IMR-90 (cell line): ENCODE data around the gene KIF18A. TPM values are rescaled to one million over a fixed set of nuclear protein-coding genes. Genes with fewer than 3 reads are reported as not detected.

Experiments used
- ATAC-seq: fragments of 200-7000 bp; cut with Tn5 transposase; 2 replicates; pipeline ENCODE4 v1.9.1; 2020; ENCODE audit warnings: low read depth, mild to moderate bottlenecking, moderate library complexity
- Bru-seq: library from RNA; stranded (reverse); fragments of 400-500 nt; gene quantifications from one replicate; lab custom pipeline; 2021; lab: Mats Ljungman, UMichigan
- BruChase-seq, 2 experiments: library from RNA; stranded (reverse); fragments of 400-500 nt; gene quantifications; one replicate each; lab custom pipeline; 2021; lab: Mats Ljungman, UMichigan
- BruUV-seq: library from RNA; stranded (reverse); fragments of 400-500 nt; replicated peaks from 2 replicates; lab custom pipeline; 2021; lab: Mats Ljungman, UMichigan
- CTCF ChIA-PET: fragments of 300-600 bp; formaldehyde crosslinking; extraction: SDS; loops from one replicate; lab custom pipeline; 2021; ENCODE audit warnings: antibody characterized with exemption; lab: Yijun Ruan, JAX
- POLR2A ChIA-PET: fragments of 300-600 bp; sonication (Branson Sonifier 250); formaldehyde crosslinking; loops from one replicate; lab custom pipeline; 2022; ENCODE audit warnings: antibody characterized with exemption; ENCODE audit not compliant: unreplicated experiment; lab: Charles Lee
- DNase-seq: peaks from one replicate; pipeline ENCODE4 v3.0.0; 2013
- H2AFZ ChIP-seq: replicated peaks from 2 replicates; pipeline ENCODE3; 2013; ENCODE audit warnings: low read length, mild to moderate bottlenecking; ENCODE audit not compliant: poor library complexity
- H2AK5ac ChIP-seq: 2 replicates; pipeline ENCODE4 v1.6.1; 2013; ENCODE audit warnings: low read depth, low read length, inconsistent platforms
- H2AK9ac ChIP-seq: replicated peaks from 2 replicates; pipeline ENCODE3; 2013; ENCODE audit warnings: mild to moderate bottlenecking, low read depth, low read length, moderate library complexity; ENCODE audit not compliant: poor library complexity
- H2BK120ac ChIP-seq: 2 replicates; pipeline ENCODE4 v1.6.1; 2013; ENCODE audit warnings: low read depth, low read length, inconsistent platforms
- H2BK15ac ChIP-seq: 3 replicates; pipeline ENCODE4 v1.6.1; 2013; ENCODE audit warnings: low read depth, low read length, inconsistent platforms
- H2BK20ac ChIP-seq: 2 replicates; pipeline ENCODE4 v1.6.1; 2013; ENCODE audit warnings: low read depth, mild to moderate bottlenecking, inconsistent platforms, low read length, moderate library complexity
- H2BK5ac ChIP-seq: 2 replicates; pipeline ENCODE4 v1.6.1; 2013; ENCODE audit warnings: mild to moderate bottlenecking, low read depth, low read length, inconsistent platforms; ENCODE audit not compliant: poor library complexity, severe bottlenecking
- H3K14ac ChIP-seq: replicated peaks from 2 replicates; pipeline ENCODE4 v1.6.1; 2013; ENCODE audit warnings: low read depth, low read length, inconsistent platforms
- H3K18ac ChIP-seq: 2 replicates; pipeline ENCODE4 v1.6.1; 2013; ENCODE audit warnings: low read depth, low read length, control low read depth
- H3K23ac ChIP-seq: 2 replicates; pipeline ENCODE4 v1.6.1; 2013; ENCODE audit warnings: low read depth, low read length, inconsistent platforms
- H3K27ac ChIP-seq: 2 replicates; pipeline ENCODE4 v1.5.1; 2013; ENCODE audit warnings: mild to moderate bottlenecking, control low read depth, low read length; ENCODE audit not compliant: insufficient read depth
- H3K27me3 ChIP-seq: 2 replicates; pipeline ENCODE4 v1.6.1; 2013; ENCODE audit warnings: low read length; ENCODE audit not compliant: control insufficient read depth, insufficient read depth
- H3K36me3 ChIP-seq: 2 replicates; pipeline ENCODE4 v1.6.1; 2013; ENCODE audit warnings: low read length, mixed read lengths; ENCODE audit not compliant: control insufficient read depth, insufficient read depth
- H3K4ac ChIP-seq: 2 replicates; pipeline ENCODE4 v1.6.1; 2013; ENCODE audit warnings: low read depth, low read length, inconsistent platforms
- H3K4me1 ChIP-seq: 2 replicates; pipeline ENCODE4 v1.6.1; 2013; ENCODE audit warnings: low read length, mixed read lengths; ENCODE audit not compliant: control insufficient read depth, insufficient read depth
- H3K4me2 ChIP-seq: 2 replicates; pipeline ENCODE4 v1.6.1; 2013; ENCODE audit warnings: low read depth, mild to moderate bottlenecking, control low read depth, low read length, moderate library complexity
- H3K4me3 ChIP-seq: 2 replicates; pipeline ENCODE4 v1.5.1; 2013; ENCODE audit warnings: low read depth, mild to moderate bottlenecking, control low read depth, low read length, moderate library complexity; ENCODE audit not compliant: insufficient read depth
- H3K56ac ChIP-seq: 2 replicates; pipeline ENCODE4 v1.6.1; 2013; ENCODE audit warnings: low read length, inconsistent platforms; ENCODE audit not compliant: insufficient read depth; ENCODE audit errors: extremely low read depth
- H3K79me1 ChIP-seq, 2 experiments: 2 replicates each; pipeline ENCODE4 v1.6.1; 2013; ENCODE audit warnings: low read length in 2 of 2, inconsistent platforms in 1 of 2, low read depth in 1 of 2
- H3K9ac ChIP-seq: 2 replicates; pipeline ENCODE4 v1.6.1; 2013; ENCODE audit warnings: low read depth, low read length, control low read depth
- H3K9me1 ChIP-seq: 2 replicates; pipeline ENCODE4 v1.6.1; 2013; ENCODE audit warnings: low read length, inconsistent platforms; ENCODE audit not compliant: insufficient read depth
- H3K9me3 ChIP-seq: 2 replicates; pipeline ENCODE4 v1.6.1; 2013; ENCODE audit warnings: low read length; ENCODE audit not compliant: control insufficient read depth, insufficient read depth
- H4K20me1 ChIP-seq: 2 replicates; pipeline ENCODE4 v1.6.1; 2013; ENCODE audit warnings: low read length, inconsistent platforms; ENCODE audit not compliant: insufficient read depth
- H4K5ac ChIP-seq: 2 replicates; pipeline ENCODE4 v1.6.1; 2013; ENCODE audit warnings: mild to moderate bottlenecking, low read depth, low read length, control low read depth
- H4K8ac ChIP-seq, 2 experiments: 2 replicates each; pipeline ENCODE4 v1.6.1; 2013; ENCODE audit warnings: low read depth in 2 of 2, low read length in 2 of 2, control low read depth in 1 of 2, inconsistent platforms in 1 of 2
- H4K91ac ChIP-seq: 2 replicates; pipeline ENCODE4 v1.6.1; 2013; ENCODE audit warnings: low read depth, low read length, inconsistent platforms; ENCODE audit not compliant: insufficient read depth
- BHLHE40 ChIP-seq: fragments of 150-350 bp; IDR thresholded peaks from 2 replicates; pipeline ENCODE4 v1.6.1; 2016; ENCODE audit warnings: mild to moderate bottlenecking, low read depth, low read length
- CHD1 ChIP-seq: IDR thresholded peaks from 2 replicates; pipeline ENCODE4 v1.6.1; 2012; ENCODE audit warnings: low read depth, low read length, improper control_type of control experiment
- FOS ChIP-seq: fragments of 150-350 bp; IDR thresholded peaks from 2 replicates; pipeline ENCODE4 v1.6.1; 2016; ENCODE audit warnings: low read depth, low read length
- MAFK ChIP-seq: IDR thresholded peaks from 2 replicates; pipeline ENCODE4 v1.6.1; 2012; ENCODE audit warnings: low read depth, low read length, improper control_type of control experiment
- MAZ ChIP-seq: IDR thresholded peaks from 2 replicates; pipeline ENCODE4 v1.6.1; 2012; ENCODE audit warnings: low read depth, mild to moderate bottlenecking, low read length, improper control_type of control experiment, moderate library complexity, borderline replicate concordance
- NFE2L2 ChIP-seq: fragments of 150-350 bp; IDR thresholded peaks from 2 replicates; pipeline ENCODE4 v1.6.1; 2016; ENCODE audit warnings: low read depth, mild to moderate bottlenecking, low read length
- RAD21 ChIP-seq: IDR thresholded peaks from 2 replicates; pipeline ENCODE4 v1.6.1; 2012; ENCODE audit warnings: low read length, improper control_type of control experiment
- RCOR1 ChIP-seq: IDR thresholded peaks from 2 replicates; pipeline ENCODE4 v1.6.1; 2012; ENCODE audit warnings: mild to moderate bottlenecking, low read length, improper control_type of control experiment; ENCODE audit not compliant: insufficient replicate concordance
- RFX5 ChIP-seq: IDR thresholded peaks from 2 replicates; pipeline ENCODE4 v1.8.0; 2012; ENCODE audit warnings: low read depth, mild to moderate bottlenecking, low read length, moderate library complexity
- SMC3 ChIP-seq: fragments of 150-350 bp; IDR thresholded peaks from 2 replicates; pipeline ENCODE4 v1.6.1; 2016; ENCODE audit warnings: low read depth, mild to moderate bottlenecking, antibody characterized with exemption, low read length, moderate library complexity
- WGBS, 2 experiments: methylation state at CpG; one replicate each; pipeline versions ENCODE4 v1.1.5 to v1.1.7; 2013; ENCODE audit warnings: missing lambda C conversion rate in 2 of 2; ENCODE audit not compliant: insufficient read length in 1 of 2; ENCODE audit errors: extremely low coverage in 2 of 2; 5-methylcytosine and 5-hydroxymethylcytosine counted together
- dilution Hi-C: fragments of 300-500 bp; cut with HindIII; formaldehyde crosslinking; loops from one replicate; pipeline ENCODE4 v1.14.3; 2018; ENCODE audit warnings: low sequenced_read_pairs; ENCODE audit not compliant: unreplicated experiment
- in situ Hi-C: fragments of 300-500 bp; cut with MboI; formaldehyde crosslinking; loops from 3 replicates; pipeline ENCODE4 v1.14.3; 2019; ENCODE audit warnings: low sequenced_read_pairs, inconsistent platforms, mixed read lengths
- intact Hi-C: fragments of 100-400 bp; cut with micrococcal nuclease; formaldehyde crosslinking; loops from 2 replicates; pipeline ENCODE4 v1.10.0; 2022
- long read RNA-seq: library from polyadenylated mRNA; unstranded; transcript quantifications from one replicate; pipeline ENCODE4 v2.0.0, GENCODE V29; 2021; ENCODE audit not compliant: unreplicated experiment
- polyA plus RNA-seq, 3 experiments: library from polyadenylated mRNA; depleted of rRNA; stranded (reverse); fragments of >200 nt; gene quantifications; 2 replicates each; pipeline ENCODE4 v1.2.3, GENCODE V29; 2012; ENCODE audit warnings: low replicate concordance in 1 of 3
- total RNA-seq: library from RNA; depleted of rRNA; stranded (reverse); fragments of >200 nt; gene quantifications from 2 replicates; pipeline ENCODE4 v1.2.3, GENCODE V29; 2012; rRNA removed
- TF ChIP-seq, protein P1 (sequence below): fragments of 150-350 bp; IDR thresholded peaks from 2 replicates; pipeline ENCODE4 v1.6.1; 2016; ENCODE audit warnings: low read depth, mild to moderate bottlenecking, low read length, moderate library complexity, borderline replicate concordance
- TF ChIP-seq, protein P2 (sequence below): fragments of 150-350 bp; IDR thresholded peaks from 2 replicates; pipeline ENCODE4 v1.6.1; 2017; ENCODE audit warnings: mild to moderate bottlenecking, antibody characterized with exemption, low read length, low read depth

The KIF18A gene
- total RNA-seq: 24.4 and 37.2 TPM in 2 replicates
- 7.6 and 8.9 TPM in 2 replicates for polyA plus RNA-seq (2012; rRNA removed)
- polyA plus RNA-seq (2012; cell fraction: cytosol; rRNA removed): 0.57 and 1.2 TPM in 2 replicates
- 0.86 and 9.4 TPM in 2 replicates for polyA plus RNA-seq (2012; cell fraction: nucleus; rRNA removed; ENCODE audit: low replicate concordance)
- percentile 82 among the genes with signal in this experiment for Bru-seq, nascent RNA
- BruChase-seq, experiment 1, labeled RNA remaining after a 6-hour chase: percentile 47 among the genes with signal in this experiment
- percentile 61 among the genes with signal in this experiment for BruChase-seq, experiment 2, labeled RNA remaining after a 2-hour chase
- long read RNA-seq, transcript KIF18A-201 (17 exons, 3,568 nt): major isoform, 17 of 23 reads
- long read RNA-seq, partial matches to known transcripts: 2 of 23 reads
- long read RNA-seq, other reads (novel, unspliced or antisense): 4 of 23 reads

DNA sequence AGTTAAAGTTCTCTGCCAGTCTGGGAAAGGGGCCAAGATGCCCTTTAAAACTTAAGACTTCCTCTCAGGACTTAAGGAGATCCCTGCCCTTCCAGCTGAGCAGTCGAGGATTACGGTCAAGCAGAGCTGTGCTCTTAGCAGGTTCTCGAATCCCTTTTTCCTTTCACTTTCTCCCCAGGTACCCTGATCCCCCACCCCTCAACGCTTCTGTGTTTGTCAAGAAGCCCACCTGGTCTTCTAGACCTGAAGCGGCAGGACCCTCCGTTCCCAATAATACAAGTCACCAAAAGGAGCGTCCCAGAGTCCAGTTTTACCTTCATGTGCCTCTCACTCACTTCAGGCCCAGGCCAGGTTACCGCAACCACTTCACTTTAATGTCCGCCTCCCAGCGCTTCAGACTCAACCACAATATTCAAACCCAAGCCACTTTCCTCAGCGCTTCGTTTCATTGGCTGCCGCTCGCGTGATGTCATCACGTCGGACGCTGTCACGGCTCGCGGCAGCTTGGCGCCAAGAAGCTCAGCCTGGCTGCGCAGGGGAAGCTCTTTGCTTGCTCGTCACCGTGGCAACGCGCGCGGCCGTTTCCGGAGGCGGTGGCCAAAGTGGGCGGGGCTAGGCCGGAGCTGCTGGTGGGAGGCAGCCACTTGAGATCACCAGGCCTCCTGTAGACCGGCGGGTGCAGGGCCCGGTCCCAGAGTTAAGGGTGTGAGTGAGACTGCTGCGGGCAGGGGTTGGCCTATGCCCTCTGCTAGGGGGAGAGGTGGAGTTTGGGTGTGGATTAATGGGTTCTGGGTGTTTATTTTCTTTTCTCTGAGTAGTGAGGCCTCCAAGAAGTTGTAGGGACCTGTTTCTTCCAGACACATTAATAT is at the start of gene KIF18A, which contains the start of gene METTL15:
TSS of gene KIF18A (minus strand) at position 407 of the 869 bp plus-strand sequence. CDS start 10,209 bp downstream, outside the sequence.
TSS of gene METTL15 (plus strand) at position 639 of the 869 bp plus-strand sequence. CDS start 4,947 bp downstream, outside the sequence.
- Histone ChIP-seq H3K4ac (peak within 1 kb of the TSS; percentile 70), H4K20me1 (no peaks in the 10 kb centered on the region), H3K56ac (peak within 1 kb of the TSS; percentile 84), H3K27me3 (no peaks in the 10 kb centered on the region), H3K9me1 (no peaks in the 10 kb centered on the region), H2BK20ac (peak within 1 kb of the TSS; percentile 7; the same call in 1 of the 2 replicates), H4K8ac (peak within 1 kb of the TSS; percentile 48 to 71), H3K14ac (peak within 1 kb of the TSS; percentile 59), H2BK120ac (peak within 1 kb of the TSS; percentile 61; the same call in 1 of the 2 replicates), H3K9ac (peak within 1 kb of the TSS; percentile 81), H3K27ac (peak within 1 kb of the TSS; percentile 69), H3K4me1 (no peaks in the 10 kb centered on the region), H4K5ac (peak within 1 kb of the TSS; percentile 60), H3K36me3 (no peaks in the 10 kb centered on the region), H2AK9ac (peak within 1 kb of the TSS; percentile 67), H2BK5ac (peak within 1 kb of the TSS; percentile 84), H3K9me3 (no peaks in the 10 kb centered on the region), H3K23ac (peak within 1 kb of the TSS; percentile 80), H3K4me3 (peak within 1 kb of the TSS; percentile 67), H3K18ac (peak within 1 kb of the TSS; percentile 37), H4K91ac (peak within 1 kb of the TSS; percentile 60), H3K4me2 (peak within 1 kb of the TSS; percentile 78), H2BK15ac (peak within 1 kb of the TSS; percentile 52; the same call in 1 of the 3 replicates), H3K79me1 (peaks cover 0 to 28% of the 10 kb centered on the region in 2 experiments; a peak in 2 of 4 replicates), H2AFZ (peak within 1 kb of the TSS; percentile 79), H2AK5ac (peak within 1 kb of the TSS; percentile 25)
- intact Hi-C loops (loop anchor here (1.0 to 5.0 kb wide), 6 partner anchors 174 to 1227 kb away; no protein-coding TSS in a partner anchor), dilution Hi-C loops (no loop called here), in situ Hi-C loops (loop anchor here (10.0 kb wide), 2 partner anchors 403 to 1227 kb away; partner anchors contain the start of gene BDNF)
- no TSS peak for BruUV-seq
- 0% methylated on average over 32 of the region's 38 CpGs; no CpG with 5 or more reads in 1 of the 2 experiments for WGBS, 2 experiments
- ATAC-seq (peak; percentile 89), DNase-seq (peak; percentile 99)
- POLR2A ChIA-PET: interaction anchor here (0.6 to 1.6 kb wide), 3 partner anchors 179 to 436 kb away, joined by 3 to 11 read pairs (median 4); partner anchors contain the start of gene BDNF
- CTCF ChIA-PET: interaction anchor here (0.6 to 1.1 kb wide), 3 partner anchors 22 to 681 kb away, joined by 3 to 5 read pairs (median 4); no protein-coding TSS in a partner anchor
- TF ChIP-seq BHLHE40: peak; percentile 52
- TF ChIP-seq, protein P1, sequence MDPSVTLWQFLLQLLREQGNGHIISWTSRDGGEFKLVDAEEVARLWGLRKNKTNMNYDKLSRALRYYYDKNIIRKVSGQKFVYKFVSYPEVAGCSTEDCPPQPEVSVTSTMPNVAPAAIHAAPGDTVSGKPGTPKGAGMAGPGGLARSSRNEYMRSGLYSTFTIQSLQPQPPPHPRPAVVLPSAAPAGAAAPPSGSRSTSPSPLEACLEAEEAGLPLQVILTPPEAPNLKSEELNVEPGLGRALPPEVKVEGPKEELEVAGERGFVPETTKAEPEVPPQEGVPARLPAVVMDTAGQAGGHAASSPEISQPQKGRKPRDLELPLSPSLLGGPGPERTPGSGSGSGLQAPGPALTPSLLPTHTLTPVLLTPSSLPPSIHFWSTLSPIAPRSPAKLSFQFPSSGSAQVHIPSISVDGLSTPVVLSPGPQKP: no peak
- no peak for TF ChIP-seq SMC3
- no peak for TF ChIP-seq NFE2L2
- no peak for TF ChIP-seq MAFK
- no peak; the same call in 1 of the 2 replicates for TF ChIP-seq CHD1
- TF ChIP-seq RFX5: 0 out of 2 replicates have a peak, but pooled peaks have one; percentile 10
- TF ChIP-seq, protein P2, sequence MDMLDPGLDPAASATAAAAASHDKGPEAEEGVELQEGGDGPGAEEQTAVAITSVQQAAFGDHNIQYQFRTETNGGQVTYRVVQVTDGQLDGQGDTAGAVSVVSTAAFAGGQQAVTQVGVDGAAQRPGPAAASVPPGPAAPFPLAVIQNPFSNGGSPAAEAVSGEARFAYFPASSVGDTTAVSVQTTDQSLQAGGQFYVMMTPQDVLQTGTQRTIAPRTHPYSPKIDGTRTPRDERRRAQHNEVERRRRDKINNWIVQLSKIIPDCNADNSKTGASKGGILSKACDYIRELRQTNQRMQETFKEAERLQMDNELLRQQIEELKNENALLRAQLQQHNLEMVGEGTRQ: 0 out of 2 replicates have a peak, but pooled peaks have one; percentile 26
- TF ChIP-seq RAD21: peak; percentile 26
- TF ChIP-seq FOS: 0 out of 2 replicates have a peak, but pooled peaks have one; percentile 17
- peak; percentile 52; the same call in 1 of the 2 replicates for TF ChIP-seq MAZ
- no peak for TF ChIP-seq RCOR1
